H1 (cell line): Measurements from ENCODE around the gene ZBTB46. TPM values are rescaled to one million over a fixed set of nuclear protein-coding genes. Genes with fewer than 3 reads are reported as not detected.

Source experiments
- CTCF ChIA-PET: fragments of 300-600 bp; sonication (Branson Sonifier 250); formaldehyde crosslinking; loops from one replicate; lab custom pipeline; 2021; ENCODE audit not compliant: partially characterized antibody; lab: Charles Lee
- POLR2A ChIA-PET: fragments of 300-600 bp; sonication (Branson Sonifier 250); formaldehyde crosslinking; loops from one replicate; lab custom pipeline; 2021; ENCODE audit warnings: inconsistent platforms; ENCODE audit not compliant: partially characterized antibody; lab: Charles Lee
- DNase-seq, 2 experiments: peaks; one replicate each; pipeline versions ENCODE4 v3.0.0 to v3.0.0-alpha.2; 2010 to 2022; ENCODE audit warnings: low spot score in 2 of 2, low read depth in 1 of 2, mixed read lengths in 1 of 2
- FAIRE-seq: peaks from 2 replicates; lab custom pipeline; 2011; peaks lifted over from hg19 to GRCh38; lab: Jason Lieb, UNC
- H2AFZ ChIP-seq: 2 replicates; pipeline ENCODE4 v1.8.1; 2012; ENCODE audit warnings: low read length, inconsistent platforms
- H2AK5ac ChIP-seq: 2 replicates; pipeline ENCODE4 v1.6.1; 2013; ENCODE audit warnings: low read depth, low read length
- H2BK120ac ChIP-seq: replicated peaks from 2 replicates; pipeline ENCODE3; 2013; ENCODE audit warnings: low read depth, low read length, inconsistent platforms
- H2BK12ac ChIP-seq: 2 replicates; pipeline ENCODE4 v1.6.1; 2013; ENCODE audit warnings: low read depth, low read length
- H2BK15ac ChIP-seq: 2 replicates; pipeline ENCODE4 v1.6.1; 2013; ENCODE audit warnings: low read length
- H2BK20ac ChIP-seq: 2 replicates; pipeline ENCODE4 v1.6.1; 2013; ENCODE audit warnings: low read length
- H2BK5ac ChIP-seq: 2 replicates; pipeline ENCODE4 v1.6.1; 2013; ENCODE audit warnings: low read depth, low read length
- H3K14ac ChIP-seq: 2 replicates; pipeline ENCODE4 v1.6.1; 2013; ENCODE audit warnings: inconsistent platforms; ENCODE audit not compliant: insufficient read length
- H3K18ac ChIP-seq: 2 replicates; pipeline ENCODE4 v1.6.1; 2013; ENCODE audit warnings: low read length; ENCODE audit errors: extremely low read depth
- H3K23ac ChIP-seq: 2 replicates; pipeline ENCODE4 v1.6.1; 2013; ENCODE audit warnings: inconsistent platforms; ENCODE audit not compliant: insufficient read length
- H3K23me2 ChIP-seq: 2 replicates; pipeline ENCODE4 v1.6.1; 2013; ENCODE audit warnings: low read depth, low read length
- H3K27ac ChIP-seq: 2 replicates; pipeline ENCODE4 v1.6.1; 2011; ENCODE audit warnings: low read depth, low read length, inconsistent platforms
- H3K27me3 ChIP-seq, 4 experiments: replicated peaks in 1 of 4; 1 replicate in 1 of 4; 2 replicates in 3 of 4; pipeline versions ENCODE4 v1.6.1 to v1.8.1; 2011 to 2013; ENCODE audit warnings: low read length in 3 of 4, mild to moderate bottlenecking in 3 of 4, inconsistent platforms in 2 of 4, mixed read lengths in 2 of 4, moderate library complexity in 1 of 4; ENCODE audit not compliant: control insufficient read depth in 3 of 4, insufficient read depth in 3 of 4; ENCODE audit errors: extremely low read depth in 1 of 4
- H3K36me3 ChIP-seq, 4 experiments: 2 replicates each; pipeline versions ENCODE4 v1.6.1 to v1.8.1; 2011 to 2013; ENCODE audit warnings: mild to moderate bottlenecking in 4 of 4, low read length in 3 of 4, moderate library complexity in 2 of 4, control low read depth in 1 of 4, inconsistent platforms in 1 of 4; ENCODE audit not compliant: insufficient read depth in 4 of 4, control insufficient read depth in 2 of 4
- H3K4ac ChIP-seq: replicated peaks from 2 replicates; pipeline ENCODE3; 2013; ENCODE audit warnings: low read length, low read depth, mixed read lengths, inconsistent platforms; ENCODE audit not compliant: insufficient read length
- H3K4me1 ChIP-seq, 4 experiments: replicated peaks in 1 of 4; 1 replicate in 1 of 4; 2 replicates in 3 of 4; pipeline versions ENCODE4 v1.6.1 to v1.8.1; 2011 to 2013; ENCODE audit warnings: low read length in 3 of 4, inconsistent platforms in 2 of 4, mixed read lengths in 1 of 4; ENCODE audit not compliant: insufficient read depth in 4 of 4, control insufficient read depth in 3 of 4
- H3K4me2 ChIP-seq, 2 experiments: 2 replicates each; pipeline versions ENCODE4 v1.6.1 to v1.8.1; 2011 to 2013; ENCODE audit warnings: low read depth in 2 of 2, low read length in 2 of 2, control low read depth in 1 of 2, inconsistent platforms in 1 of 2, mild to moderate bottlenecking in 1 of 2; ENCODE audit not compliant: insufficient read depth in 1 of 2
- H3K4me3 ChIP-seq, 4 experiments: fragments of 200-600, 300-600 bp in 1 of 4; sonication (generic), shearing (Covaris generic), sonication (Bioruptor Twin) in 1 of 4; 2 replicates each; pipeline versions ENCODE4 v1.5.1 to v1.8.1; 2011 to 2016; ENCODE audit warnings: low read length in 4 of 4, low read depth in 3 of 4, control low read depth in 2 of 4, inconsistent platforms in 2 of 4, mild to moderate bottlenecking in 2 of 4, mixed read lengths in 1 of 4, moderate library complexity in 1 of 4; ENCODE audit not compliant: insufficient read depth in 2 of 4; ENCODE audit errors: extremely low read depth in 1 of 4
- H3K56ac ChIP-seq: replicated peaks from 2 replicates; pipeline ENCODE3; 2013; ENCODE audit warnings: low read depth, mild to moderate bottlenecking, mixed read lengths, low read length, inconsistent platforms; ENCODE audit not compliant: insufficient read length
- H3K79me1 ChIP-seq: 2 replicates; pipeline ENCODE4 v1.6.1; 2013; ENCODE audit warnings: low read depth, low read length, control low read depth
- H3K79me2 ChIP-seq, 2 experiments: 2 replicates each; pipeline versions ENCODE4 v1.6.1 to v1.8.1; 2012 to 2013; ENCODE audit warnings: low read length in 2 of 2, mild to moderate bottlenecking in 2 of 2, inconsistent platforms in 1 of 2; ENCODE audit not compliant: insufficient read depth in 2 of 2, control insufficient read depth in 1 of 2
- H3K9ac ChIP-seq, 4 experiments: replicated peaks in 1 of 4; 1 replicate in 1 of 4; 2 replicates in 3 of 4; pipeline versions ENCODE4 v1.6.1 to v1.8.1; 2011 to 2013; ENCODE audit warnings: low read depth in 3 of 4, low read length in 3 of 4, control low read depth in 2 of 4, mild to moderate bottlenecking in 2 of 4, moderate library complexity in 2 of 4, inconsistent platforms in 1 of 4; ENCODE audit errors: extremely low read depth in 1 of 4
- H3K9me3 ChIP-seq, 2 experiments: 2 replicates each; pipeline versions ENCODE4 v1.6.1 to v1.8.1; 2012 to 2013; ENCODE audit warnings: mild to moderate bottlenecking in 2 of 2, moderate library complexity in 2 of 2, control low read depth in 1 of 2, inconsistent platforms in 1 of 2, low read depth in 1 of 2, low read length in 1 of 2, mixed read lengths in 1 of 2; ENCODE audit not compliant: insufficient read depth in 2 of 2
- H4K20me1 ChIP-seq, 2 experiments: replicated peaks in 1 of 2; 2 replicates each; pipeline versions ENCODE3 to v1.8.1; 2011 to 2013; ENCODE audit warnings: inconsistent platforms in 2 of 2, low read length in 2 of 2, mild to moderate bottlenecking in 1 of 2; ENCODE audit not compliant: insufficient read depth in 2 of 2, control insufficient read depth in 1 of 2
- H4K5ac ChIP-seq: 2 replicates; pipeline ENCODE4 v1.6.1; 2013; ENCODE audit warnings: low read length, low read depth, mixed read lengths, inconsistent platforms; ENCODE audit not compliant: insufficient read length
- H4K8ac ChIP-seq: 2 replicates; pipeline ENCODE4 v1.8.0; 2013; ENCODE audit warnings: mild to moderate bottlenecking, moderate library complexity, low read length, inconsistent platforms; ENCODE audit not compliant: insufficient read depth; ENCODE audit errors: extremely low read depth
- H4K91ac ChIP-seq: replicated peaks from 2 replicates; pipeline ENCODE3; 2013; ENCODE audit warnings: low read length, mixed read lengths, inconsistent platforms; ENCODE audit not compliant: insufficient read length
- ASH2L ChIP-seq: fragments of 200-600, 300-600 bp; sonication (generic); IDR thresholded peaks from one replicate; pipeline ENCODE4 v1.7.1; 2017; ENCODE audit warnings: low read length
- EZH2 ChIP-seq: fragments of 200-600 bp; sonication (generic); IDR thresholded peaks from 2 replicates; pipeline ENCODE4 v1.7.1; 2012; ENCODE audit warnings: low read depth, mild to moderate bottlenecking, moderate library complexity, low read length, inconsistent platforms; ENCODE audit not compliant: severe bottlenecking
- FOSL1 ChIP-seq: IDR thresholded peaks from 2 replicates; pipeline ENCODE4 v1.6.1; 2011; ENCODE audit warnings: mild to moderate bottlenecking, low read depth, low read length, moderate library complexity; ENCODE audit not compliant: insufficient read depth
- HDAC2 ChIP-seq, 2 experiments: fragments of 300-600 bp in 1 of 2; sonication (generic) in 1 of 2; IDR thresholded peaks; 2 replicates each; pipeline ENCODE4 v1.6.1; 2011 to 2012; ENCODE audit warnings: low read depth in 2 of 2, low read length in 2 of 2, mild to moderate bottlenecking in 2 of 2, moderate library complexity in 2 of 2, borderline replicate concordance in 1 of 2, inconsistent platforms in 1 of 2
- KDM5A ChIP-seq: fragments of 200-600 bp; IDR thresholded peaks from 2 replicates; pipeline ENCODE4 v1.7.1; 2012; ENCODE audit warnings: mild to moderate bottlenecking, low read length, inconsistent platforms, mixed read lengths
- RBBP5 ChIP-seq: IDR thresholded peaks from 2 replicates; pipeline ENCODE4 v1.7.1; 2012; ENCODE audit warnings: low read depth, mild to moderate bottlenecking, inconsistent platforms, low read length, moderate library complexity, borderline replicate concordance
- SUZ12 ChIP-seq: fragments of 200-600 bp; sonication (generic); IDR thresholded peaks from 2 replicates; pipeline ENCODE4 v1.6.1; 2012; ENCODE audit warnings: mild to moderate bottlenecking, inconsistent platforms, low read length, moderate library complexity, mixed read lengths
- TAF1 ChIP-seq: IDR thresholded peaks from 2 replicates; pipeline ENCODE4 v1.6.1; 2011; ENCODE audit warnings: mild to moderate bottlenecking, low read depth, low read length
- WGBS, 2 experiments: shearing (Covaris generic) in 1 of 2; methylation state at CpG; one replicate each; pipeline versions ENCODE4 v1.1.6 to v1.1.7; 2013 to 2015; ENCODE audit warnings: low lambda C conversion rate in 2 of 2, mixed read lengths in 2 of 2, inconsistent platforms in 1 of 2, low coverage in 1 of 2, missing lambda C conversion rate in 1 of 2; ENCODE audit not compliant: insufficient replicate concordance in 2 of 2, insufficient coverage in 1 of 2, insufficient read length in 1 of 2; ENCODE audit errors: extremely low coverage in 1 of 2, missing lambda C conversion rate in 1 of 2; 5-methylcytosine and 5-hydroxymethylcytosine counted together
- polyA plus RNA-seq, 7 experiments: library from polyadenylated mRNA; depleted of rRNA in 3 of 7; stranded (reverse) in 5 of 7; unstranded in 2 of 7; fragments of >200 nt in 5 of 7; fragments of 200-250 nt in 2 of 7; gene quantifications; 1 replicate in 5 of 7; 2 replicates in 1 of 7; 4 replicates in 1 of 7; pipeline versions ENCODE4 v1.2.1 to v1.2.3, GENCODE V29; 2011 to 2013; ENCODE audit warnings: missing spikeins in 2 of 7, mixed read lengths in 2 of 7
- total RNA-seq: library from RNA; stranded (reverse); fragmentation: NEBNext Ultra II Directional; extraction: Animal tissue kit (Norgen Biotek cat#: 25700); gene quantifications from 2 replicates; pipeline ENCODE4 v1.2.1, GENCODE V29; 2021
- TF ChIP-seq, protein P1 (sequence below): IDR thresholded peaks from 2 replicates; pipeline ENCODE4 v1.6.1; 2012; ENCODE audit warnings: inconsistent platforms

The ZBTB46 gene
- total and polyA plus RNA-seq, 2 of the 8 experiments (the other 6 are each of a cell fraction or from before 2014, with no cell fraction given): 6.4 to 22.4 TPM

DNA sequence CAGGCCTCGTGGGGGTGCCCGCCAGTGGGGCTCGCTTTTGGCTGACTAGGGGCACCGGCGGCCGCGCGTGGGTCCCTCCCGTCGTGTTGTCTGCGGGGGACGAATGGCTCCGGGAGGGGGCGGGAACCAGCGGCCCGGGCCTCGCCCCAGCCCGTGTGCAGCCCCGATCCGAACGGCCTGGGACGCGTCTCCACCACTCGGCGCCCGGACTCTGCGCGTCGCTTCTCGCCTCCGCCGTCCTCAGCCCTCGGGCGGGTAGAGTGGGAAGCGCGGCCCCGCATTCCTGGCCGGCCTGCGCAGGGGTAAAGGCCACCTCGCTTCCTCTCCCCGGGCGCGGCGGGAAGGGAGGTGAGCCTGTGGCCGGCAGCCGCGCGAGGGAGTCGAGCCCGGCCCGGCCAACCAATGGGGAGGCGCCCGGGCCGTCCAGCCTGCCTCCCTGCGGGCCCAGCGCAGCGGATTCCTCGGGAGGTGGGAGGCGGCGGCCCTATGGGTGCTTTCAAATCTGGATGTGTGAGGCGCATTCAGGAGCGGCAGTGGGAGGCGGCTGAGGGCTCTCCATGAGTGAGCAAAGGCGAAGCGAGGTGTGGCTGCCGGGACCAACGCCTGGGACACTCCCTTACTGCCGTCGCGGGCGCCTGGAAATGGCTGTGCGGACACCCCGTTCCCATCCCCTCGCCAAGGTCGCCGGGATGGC is 1.1 kb upstream of the ZBTB46 start:
- TF ChIP-seq ASH2L (peak; percentile 42), SUZ12 (peak; percentile 50; the same call in 1 of the 2 replicates), TAF1 (0 out of 2 replicates have a peak, but pooled peaks have one; percentile 17), EZH2 (peak; percentile 57), HDAC2 (IDR thresholded peaks at IDR 0.05; ENCODE audit: borderline replicate concordance in 1 of 2, low read depth in 2 of 2, low read length in 2 of 2) (0 out of 4 replicates have a peak, but pooled peaks of 1 of the 2 experiments have one; percentile 15), KDM5A (no peak), RBBP5 (0 out of 2 replicates have a peak, but pooled peaks have one; percentile 42), FOSL1 (no peak)
- TF ChIP-seq, protein P1, sequence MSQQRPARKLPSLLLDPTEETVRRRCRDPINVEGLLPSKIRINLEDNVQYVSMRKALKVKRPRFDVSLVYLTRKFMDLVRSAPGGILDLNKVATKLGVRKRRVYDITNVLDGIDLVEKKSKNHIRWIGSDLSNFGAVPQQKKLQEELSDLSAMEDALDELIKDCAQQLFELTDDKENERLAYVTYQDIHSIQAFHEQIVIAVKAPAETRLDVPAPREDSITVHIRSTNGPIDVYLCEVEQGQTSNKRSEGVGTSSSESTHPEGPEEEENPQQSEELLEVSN: peak; percentile 52
- no peak for FAIRE-seq
- Histone ChIP-seq H3K27ac (no peak overlapping the region), H3K4me2 (peak overlapping the region; percentile 52 to 79), H3K36me3 (no peaks in the 10 kb centered on the region), H3K4me3 (peak overlapping the region; percentile 49 to 67 (median 52)), H4K8ac (peak overlapping the region; percentile 89), H3K23ac (no peak overlapping the region), H3K14ac (no peak overlapping the region), H3K79me2 (peaks cover 7 to 26% of the 10 kb centered on the region in 2 experiments), H2AFZ (no peak overlapping the region; the same call in 1 of the 2 replicates), H4K20me1 (peaks cover 0 to 12% of the 10 kb centered on the region in 2 experiments), H4K91ac (peak overlapping the region; percentile 65), H2BK5ac (no peak overlapping the region; the same call in 1 of the 2 replicates), H2BK15ac (no peak overlapping the region), H3K9me3 (no peaks in the 10 kb centered on the region), H3K56ac (no peak overlapping the region), H2BK120ac (no peak overlapping the region), H3K4me1 (peaks cover 4 to 34% (median 21%) of the 10 kb centered on the region in 4 experiments), H4K5ac (no peak overlapping the region), H2BK20ac (no peak overlapping the region), H3K4ac (no peak overlapping the region), H3K23me2 (peaks cover 15% of the 10 kb centered on the region; the same call in 1 of the 2 replicates), H3K9ac (no peak overlapping the region; a peak in 1 of 7 replicates), H3K18ac (peak overlapping the region; percentile 71), H3K27me3 (peaks cover 14 to 36% (median 28%) of the 10 kb centered on the region in 4 experiments; a peak in 6 of 7 replicates), H2BK12ac (no peak overlapping the region), H3K79me1 (peaks cover 4% of the 10 kb centered on the region; the same call in 1 of the 2 replicates), H2AK5ac (no peak overlapping the region)
- ChIA-PET POLR2A (no interaction called here), CTCF (no interaction called here)
- DNase-seq: peak in 1 of 2 experiments; percentile 76
- WGBS, 2 experiments: 7% methylated on average over 48 of the region's 76 CpGs; no CpG with 5 or more reads in 1 of the 2 experiments
